GM19438 (cell line): ENCODE data around the gene XPNPEP3.
"Not testable (repeated sequence)": the region's sequence is repeated elsewhere in the genome, so short reads cannot be mapped to it uniquely, and the experiment has no call there.

ENCODE experiments used
- ATAC-seq: cut with Tn5 transposase; IDR thresholded peaks from one replicate; pipeline ENCODE4 v1.9.1; 2021; ENCODE audit warnings: low read depth; ENCODE audit not compliant: unreplicated experiment

Gene XPNPEP3

DNA sequence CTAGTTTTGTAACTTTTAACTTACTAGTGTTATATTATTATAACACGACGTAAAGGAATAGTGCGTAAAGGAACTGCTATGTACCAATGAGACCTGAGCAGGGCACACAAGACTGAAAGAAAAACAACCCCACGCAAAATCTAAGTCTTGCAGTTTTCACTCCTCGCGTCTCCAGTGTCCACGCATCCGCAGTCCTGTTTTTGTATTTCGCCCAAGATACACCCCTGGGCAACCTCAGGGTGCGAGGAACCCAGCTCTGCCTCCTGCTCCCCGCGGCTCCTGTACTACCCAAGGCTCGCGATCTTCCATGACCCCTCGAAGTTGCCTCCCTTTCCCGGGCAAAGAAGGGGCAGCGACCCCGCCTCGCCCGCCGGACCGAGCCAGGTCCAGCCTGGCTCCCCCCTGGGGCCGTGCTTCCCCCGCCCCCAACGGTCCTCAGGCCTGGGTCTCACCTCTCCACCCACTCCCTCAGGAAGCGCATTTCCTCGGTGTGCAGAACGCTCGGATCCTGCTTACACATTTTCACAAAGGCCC is 902 bp upstream of the XPNPEP3 start:
- peak; percentile 21 for ATAC-seq

DNA sequence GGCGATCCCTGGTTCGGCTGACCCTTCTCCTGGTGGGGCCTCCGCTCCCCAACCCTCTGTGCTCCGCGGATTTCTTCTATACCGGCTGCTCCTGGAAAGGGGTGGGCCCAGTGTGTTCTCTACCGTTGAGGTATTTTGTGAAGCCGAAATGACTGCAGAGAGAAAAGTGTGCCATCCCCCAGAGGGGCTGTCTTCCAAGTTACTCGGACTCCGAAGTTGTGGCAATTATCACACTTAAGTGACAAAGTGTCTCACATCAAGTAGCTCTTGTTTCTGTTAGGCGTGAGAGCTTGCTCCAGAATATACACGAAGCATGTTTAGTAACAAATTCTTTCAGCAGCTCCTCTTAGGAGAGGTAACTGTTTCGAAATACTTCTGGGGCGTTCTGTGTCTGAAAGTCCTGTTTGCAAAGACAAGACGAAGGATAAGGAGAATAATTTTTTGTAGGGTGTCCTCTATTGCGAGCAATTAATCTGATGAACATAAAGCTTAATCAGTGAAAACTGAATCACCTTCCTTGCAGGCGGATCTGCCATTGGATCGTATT is 434 bp downstream of the XPNPEP3 start:
- ATAC-seq: no peak

DNA sequence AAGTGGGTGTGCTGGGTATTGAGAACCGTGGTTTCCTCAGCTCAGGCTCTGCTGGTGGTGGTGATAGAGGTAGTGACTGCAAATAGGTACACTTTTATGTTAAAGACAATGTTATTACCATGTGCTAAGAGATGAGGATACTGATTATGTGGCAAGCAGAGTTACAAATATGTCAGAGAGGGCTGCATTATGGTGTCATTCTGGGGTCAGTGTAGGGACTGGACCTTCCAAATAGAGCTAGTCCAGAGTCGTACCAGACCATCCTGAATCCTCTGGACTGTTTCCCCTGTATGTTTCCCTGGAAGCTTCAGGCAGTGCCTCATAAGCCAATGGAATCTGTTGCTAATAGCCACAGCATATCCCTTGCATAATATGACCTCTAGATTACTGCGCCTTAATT is 5.1 kb downstream of the XPNPEP3 start, which contains the start of gene DNAJB7:
DNAJB7 (minus strand) TSS at position 101 of the 400 bp plus-strand sequence. CDS start 119 bp downstream, outside the sequence.
- no peak for ATAC-seq

- ATAC-seq: no peak
Observed at GRCh38 chr22:40862537-40862936, 5.6 kb downstream of the XPNPEP3 start.

DNA sequence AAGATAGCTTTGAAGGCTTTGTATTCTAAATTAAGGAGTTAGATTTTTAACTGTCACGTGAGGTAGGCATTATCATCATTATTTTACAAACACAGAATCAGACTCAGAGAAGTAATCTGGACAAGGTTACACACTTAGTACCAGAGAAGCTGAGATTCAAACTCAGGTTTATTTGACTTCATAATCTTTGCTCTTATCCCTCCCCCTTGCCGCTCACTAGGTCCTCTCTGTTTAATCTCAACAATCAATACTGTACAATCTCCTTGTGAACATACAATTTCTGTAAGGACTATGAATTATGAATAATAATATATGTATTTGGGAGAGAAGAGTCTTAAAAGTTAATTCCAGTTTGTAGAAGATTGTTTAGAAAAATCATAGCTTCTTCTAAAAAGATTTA is 10.2 kb downstream of the XPNPEP3 start:
- no peak for ATAC-seq

GRCh38 chr22:40868379-40868778 is 11.4 kb downstream of the XPNPEP3 start:
- ATAC-seq: not testable (repeated sequence)

DNA sequence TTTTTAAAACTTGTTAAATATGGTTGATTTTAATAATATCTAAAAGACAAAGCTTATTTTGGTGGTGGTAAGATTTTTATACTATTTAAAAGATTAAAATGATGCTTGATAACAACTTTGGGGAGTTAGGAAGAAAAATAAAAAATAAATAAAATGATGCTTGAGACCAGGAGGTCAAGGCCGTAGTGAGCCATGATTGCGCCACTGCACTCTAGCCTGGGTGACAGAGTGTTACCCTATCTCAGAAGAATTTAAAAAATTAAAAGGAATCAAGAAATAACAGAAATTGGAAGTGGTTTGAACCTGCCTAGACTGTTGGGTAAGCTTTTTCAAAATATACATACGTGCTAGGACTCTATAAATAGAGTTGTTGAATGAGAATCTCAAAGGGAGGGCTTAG is 17.1 kb downstream of the XPNPEP3 start:
- no peak for ATAC-seq

GRCh38 chr22:40875111-40875510 is 18.2 kb downstream of the XPNPEP3 start:
- no peak for ATAC-seq

- ATAC-seq: no peak
Observed at GRCh38 chr22:40876907-40877306, 20.0 kb downstream of the XPNPEP3 start.

DNA sequence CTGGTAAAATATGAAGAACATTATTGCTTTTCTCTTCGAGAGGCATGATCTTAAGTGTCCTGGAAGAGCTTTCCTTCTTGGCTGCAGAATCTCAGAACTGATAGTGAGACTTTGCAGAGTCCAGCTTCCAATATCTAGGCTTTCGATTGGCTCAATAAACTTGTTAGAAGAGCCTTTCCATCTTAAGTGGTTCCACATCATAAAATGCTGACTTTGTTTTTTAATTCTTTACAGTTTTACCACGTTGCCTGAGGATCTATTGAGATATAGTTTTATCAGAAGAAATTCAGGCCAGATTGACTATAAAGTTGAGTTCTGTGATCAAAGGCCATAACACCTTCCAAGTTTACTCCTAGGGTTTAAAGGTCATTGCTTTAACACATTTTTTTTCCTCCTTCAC is 20.5 kb downstream of the XPNPEP3 start:
- ATAC-seq: no peak

GRCh38 chr22:40878922-40879321 is 22.0 kb downstream of the XPNPEP3 start:
- ATAC-seq: no peak

DNA sequence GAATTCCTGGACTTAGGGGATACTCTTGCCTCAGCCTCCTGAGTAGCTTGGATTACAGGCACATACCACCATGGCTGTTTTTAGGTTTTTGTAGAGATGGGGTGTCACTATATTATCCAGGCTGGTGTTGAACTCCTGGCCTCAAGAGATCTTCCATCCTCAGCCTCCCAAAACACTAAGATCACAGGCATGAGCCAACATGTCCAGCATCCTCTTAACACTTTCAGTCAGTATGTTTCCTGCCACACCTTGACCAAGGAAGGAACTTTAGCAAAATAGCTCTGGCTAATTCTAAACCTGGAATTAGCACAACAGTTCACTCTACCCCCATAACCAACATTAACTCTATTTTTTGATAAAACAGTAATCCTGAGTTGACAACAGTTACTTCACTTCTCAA is 32.2 kb downstream of the XPNPEP3 start:
- ATAC-seq: no peak

- no peak for ATAC-seq
Observed at GRCh38 chr22:40890881-40891280, 33.9 kb downstream of the XPNPEP3 start.

- no peak for ATAC-seq
Observed at GRCh38 chr22:40894417-40894816, 37.5 kb downstream of the XPNPEP3 start.

GRCh38 chr22:40898850-40899357 is 42.0 kb downstream of the XPNPEP3 start:
- no peak for ATAC-seq

- no peak for ATAC-seq
Observed at GRCh38 chr22:40904101-40904500, 47.2 kb downstream of the XPNPEP3 start.

DNA sequence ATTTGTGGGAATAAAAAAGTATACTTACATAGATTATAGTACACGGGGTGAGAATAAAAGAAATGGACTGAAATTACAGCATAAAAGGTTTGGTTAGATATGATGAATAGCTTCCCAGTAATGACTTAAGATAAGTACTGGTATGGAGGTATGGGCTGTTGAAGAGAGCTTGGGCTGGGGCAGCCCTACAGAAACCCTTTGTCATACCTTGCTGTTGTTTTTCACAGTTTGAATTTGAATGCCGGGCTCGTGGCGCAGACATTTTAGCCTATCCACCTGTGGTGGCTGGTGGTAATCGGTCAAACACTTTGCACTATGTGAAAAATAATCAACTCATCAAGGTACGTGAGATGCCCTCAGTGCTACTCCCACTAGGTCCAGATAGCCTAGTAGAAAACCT is 51.9 kb downstream of the XPNPEP3 start:
- ATAC-seq: no peak

DNA sequence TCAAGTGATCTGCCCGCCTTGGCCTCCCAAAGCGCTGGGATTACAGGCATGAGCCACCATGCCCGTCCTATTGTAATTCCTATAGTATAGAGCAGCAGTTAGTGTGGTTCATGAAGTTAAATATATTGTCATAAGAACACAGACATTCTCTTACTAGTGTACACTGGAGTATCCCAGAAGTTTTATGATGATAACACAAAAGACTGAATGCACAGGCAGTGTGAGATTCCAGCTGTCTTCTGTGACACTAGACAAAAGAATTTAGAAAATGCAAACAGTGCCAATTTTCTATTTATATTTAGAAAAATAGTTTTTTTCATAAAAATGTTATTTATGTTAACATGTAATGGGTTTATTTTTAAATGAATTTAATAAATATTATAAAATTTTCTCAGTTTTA is 54.8 kb downstream of the XPNPEP3 start:
- ATAC-seq: no peak

DNA sequence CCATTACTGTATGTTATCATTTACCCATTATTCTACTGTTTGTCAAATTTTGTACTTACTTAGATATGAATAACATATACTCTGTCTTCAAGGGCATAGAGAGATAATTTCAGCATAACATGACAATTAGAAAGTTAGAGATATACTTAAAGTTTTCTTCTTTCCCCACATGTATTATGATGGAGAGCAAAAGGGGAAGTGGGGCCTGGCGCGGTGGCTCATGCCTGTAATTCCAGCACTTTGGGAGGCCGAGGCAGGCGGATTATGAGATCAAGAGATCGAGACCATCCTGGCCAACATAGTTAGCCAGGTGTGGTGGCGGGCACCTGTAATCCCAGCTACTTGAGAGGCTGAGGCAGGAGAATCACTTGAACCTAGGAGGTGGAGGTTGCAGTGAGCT is 56.0 kb downstream of the XPNPEP3 start:
- not testable (repeated sequence) for ATAC-seq

DNA sequence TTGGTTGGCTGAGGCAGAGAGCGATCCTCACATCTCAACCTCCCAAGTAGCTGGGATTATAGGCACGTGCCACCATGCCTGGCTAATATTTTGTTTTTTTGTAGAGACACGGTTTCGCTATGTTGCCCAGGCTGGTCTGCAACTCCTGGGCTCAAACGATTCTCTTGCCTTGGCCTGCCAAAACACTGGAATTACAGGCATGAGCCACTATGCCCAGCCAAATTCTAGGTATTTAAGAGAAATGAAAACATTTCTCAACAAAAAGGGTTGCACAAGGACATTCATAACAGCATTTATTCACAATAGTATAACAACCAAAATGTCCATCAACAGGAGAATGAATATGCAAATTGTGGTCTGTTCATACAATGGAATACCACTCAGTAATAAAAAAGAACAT is 62.5 kb downstream of the XPNPEP3 start:
- ATAC-seq: no peak

DNA sequence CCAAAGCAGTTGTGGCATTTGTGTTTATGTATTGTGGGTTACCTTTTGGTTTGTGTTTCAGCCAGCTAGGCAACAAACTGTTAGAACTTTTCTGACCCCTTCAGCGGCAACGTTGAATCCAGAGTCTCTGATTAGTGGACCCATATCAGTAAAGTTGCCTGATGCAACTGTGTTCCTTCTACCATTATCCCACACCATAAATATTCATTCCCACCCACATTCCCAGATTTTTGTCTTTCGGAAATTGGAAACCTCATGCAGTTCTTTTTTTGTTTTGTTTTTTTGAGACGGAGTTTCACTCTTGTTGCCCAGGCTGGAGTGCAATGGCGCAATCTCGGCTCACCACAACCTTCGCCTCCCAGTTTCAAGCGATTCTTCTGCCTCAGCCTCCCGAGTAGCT is 63.6 kb downstream of the XPNPEP3 start:
- ATAC-seq: no peak

DNA sequence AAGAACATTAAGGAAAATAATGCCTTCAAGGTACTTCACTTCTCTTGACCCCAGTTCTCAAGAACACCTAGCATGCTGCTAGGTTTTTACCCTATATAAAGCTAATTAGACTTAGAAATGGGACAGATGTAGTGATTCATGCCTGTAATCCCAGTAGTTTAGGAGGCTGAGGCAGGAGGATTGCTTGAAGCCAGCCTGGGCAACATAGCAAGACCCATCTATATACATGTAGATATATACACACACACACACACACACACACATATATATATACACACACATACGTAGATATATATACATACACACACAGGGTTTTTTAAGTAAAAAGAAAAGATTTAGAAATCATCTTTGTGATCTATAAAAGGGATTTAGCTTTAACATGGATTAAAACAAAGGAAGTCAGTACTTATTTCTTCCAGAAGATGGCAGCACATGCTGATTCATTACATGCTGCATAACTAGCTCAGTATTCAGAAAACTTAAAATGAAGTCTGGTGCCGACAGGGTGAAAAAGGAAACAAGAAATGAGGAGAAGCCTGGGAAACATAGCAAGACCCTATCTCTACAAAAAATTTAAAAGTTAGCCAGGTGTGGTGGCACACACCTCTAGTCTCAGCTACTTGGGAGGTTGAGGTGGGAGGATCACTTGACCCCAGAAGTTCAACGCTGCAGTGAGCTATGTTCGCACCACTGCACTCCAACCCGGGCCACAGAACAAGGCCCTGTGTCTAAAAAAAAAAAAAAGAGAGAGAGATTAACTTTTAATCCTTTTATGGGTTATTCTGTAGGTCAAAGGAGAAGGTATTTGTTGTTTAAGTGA is 65.7 kb downstream of the XPNPEP3 start:
- ATAC-seq: no peak
